GM18526 (cell line): ENCODE data around the gene LOC101059915.

ENCODE experiments used
- POLR2A ChIP-seq: IDR thresholded peaks from 3 replicates; pipeline ENCODE4 v1.6.1; 2011; ENCODE audit not compliant: insufficient read length; ENCODE audit errors: extremely low read depth

The LOC101059915 gene

GRCh38 chrX:71667328-71668247 is at the start of gene LOC101059915:
LOC101059915 (plus strand) TSS chrX:71667546.
- no peak for TF ChIP-seq POLR2A

DNA sequence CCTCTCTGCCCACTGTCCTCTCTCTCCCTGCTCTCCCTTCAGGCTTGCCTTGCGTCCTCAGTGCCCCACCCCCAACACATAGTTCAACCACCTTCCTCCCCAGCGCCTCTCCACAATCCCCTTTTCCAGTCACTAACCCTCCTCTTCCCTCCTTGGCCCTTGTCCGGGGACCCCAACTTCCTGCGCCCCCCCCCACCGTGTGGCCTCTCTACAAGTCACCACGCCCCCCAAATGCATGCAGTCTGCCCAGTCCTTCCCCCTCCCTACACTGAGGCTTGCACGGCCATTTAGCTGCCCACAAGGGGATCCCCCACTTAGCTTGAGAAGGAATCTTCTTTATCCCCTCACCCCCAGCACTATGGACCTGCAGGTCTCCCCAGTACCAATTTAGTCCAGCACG is 49.6 kb upstream of the LOC101059915 start:
- TF ChIP-seq POLR2A = no peak

GRCh38 chrX:71618303-71618721 is 49.0 kb upstream of the LOC101059915 start, which contains the start of gene CXCR3:
CXCR3 (minus strand) TSS chrX:71618511; CDS start chrX:71618449, 62 bp downstream.
- no peak for TF ChIP-seq POLR2A

GRCh38 chrX:71618787-71619186 is 48.6 kb upstream of the LOC101059915 start:
- no peak for TF ChIP-seq POLR2A

- no peak for TF ChIP-seq POLR2A
These were observed 48.2 kb upstream of the LOC101059915 start for GRCh38 chrX:71619193-71619592.

- no peak for TF ChIP-seq POLR2A
These were observed 47.4 kb upstream of the LOC101059915 start for GRCh38 chrX:71619986-71620385.

GRCh38 chrX:71621603-71622002 is 45.7 kb upstream of the LOC101059915 start:
- no peak for TF ChIP-seq POLR2A

GRCh38 chrX:71622032-71622575 is 45.2 kb upstream of the LOC101059915 start:
- TF ChIP-seq POLR2A = no peak

DNA sequence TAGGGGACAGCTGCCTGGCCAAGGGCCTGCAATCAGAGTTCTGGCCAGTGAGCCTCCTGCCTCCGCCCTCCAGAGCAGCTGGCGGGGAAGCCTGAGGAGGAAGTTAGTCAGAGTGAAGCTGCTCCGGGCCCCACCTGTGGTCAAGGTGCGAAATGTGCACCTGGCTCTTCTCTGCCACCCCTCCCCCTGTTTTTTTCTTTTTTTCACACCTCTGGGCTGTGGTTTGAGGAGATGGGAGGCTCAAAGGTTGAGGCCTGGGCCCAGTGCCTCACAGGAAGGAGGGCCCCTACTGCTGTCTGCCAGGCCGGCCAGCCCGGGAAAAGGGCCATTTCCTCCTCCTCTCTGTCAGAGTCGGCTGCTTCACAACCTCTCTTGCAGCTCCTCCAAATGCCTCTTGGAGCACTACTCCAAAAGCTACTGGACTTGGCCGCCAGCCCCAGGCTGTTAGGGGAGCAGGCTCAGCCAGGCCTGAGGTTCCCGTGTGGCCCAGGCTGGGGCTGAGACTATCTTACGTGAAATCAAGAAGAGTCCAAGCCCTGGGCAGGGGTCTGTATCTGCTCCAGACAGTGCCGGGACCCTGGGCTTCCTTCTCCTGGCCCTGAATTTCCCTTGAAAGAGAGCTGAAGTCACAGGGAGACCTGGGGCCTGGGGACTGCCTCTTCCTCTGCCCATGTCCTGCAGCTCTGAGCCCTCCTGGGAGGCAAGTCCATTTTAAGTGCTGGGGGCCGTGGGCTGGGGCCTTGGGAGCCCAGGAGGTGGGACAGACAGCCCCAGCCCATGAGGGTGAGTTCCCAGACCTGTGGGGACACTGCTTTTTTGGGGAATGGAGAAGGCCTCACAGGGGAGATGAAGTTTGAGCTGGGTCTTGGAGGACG is 44.5 kb upstream of the LOC101059915 start:
- TF ChIP-seq POLR2A = peak; percentile 27

DNA sequence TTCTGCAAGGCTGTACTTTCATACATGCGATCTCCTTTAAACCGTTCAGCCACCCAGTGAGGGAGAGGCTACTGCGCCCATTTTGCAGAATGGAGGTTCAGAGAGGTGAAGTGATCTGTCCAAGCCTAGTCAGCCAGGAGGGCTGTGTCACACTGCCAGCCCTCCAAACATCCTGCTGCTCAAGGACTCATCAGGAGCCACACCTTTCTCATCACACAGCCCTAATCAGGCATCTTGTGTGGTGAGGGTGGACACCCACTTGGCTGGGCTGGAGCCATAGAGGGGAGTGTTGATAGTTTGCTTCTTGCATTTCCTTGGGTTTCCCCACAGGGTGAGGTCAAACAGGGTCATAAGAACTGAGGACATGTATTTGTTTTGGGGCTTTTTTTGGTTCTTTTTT is 43.6 kb upstream of the LOC101059915 start:
- no peak for TF ChIP-seq POLR2A

GRCh38 chrX:71625471-71625870 is 41.9 kb upstream of the LOC101059915 start:
- no peak for TF ChIP-seq POLR2A

DNA sequence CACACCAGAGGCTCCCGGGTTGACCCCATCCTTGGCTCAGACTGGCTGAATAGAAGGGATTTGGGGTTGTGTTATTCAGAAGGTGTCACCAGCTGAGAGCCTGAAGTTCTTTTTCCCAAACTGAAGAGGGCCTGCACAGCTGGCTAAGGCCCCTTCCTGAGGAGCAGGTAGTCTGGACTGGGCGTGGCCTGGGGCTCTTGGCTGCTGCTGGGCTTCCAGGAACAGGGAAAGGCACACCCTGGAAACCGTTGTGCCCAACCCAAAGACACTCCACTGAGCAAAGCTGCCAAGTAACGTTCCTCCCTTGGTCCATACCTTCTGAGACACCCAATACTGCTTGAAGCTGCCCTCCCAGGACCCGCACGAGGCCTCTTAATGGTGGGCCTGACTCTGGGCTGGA is 40.8 kb upstream of the LOC101059915 start:
- TF ChIP-seq POLR2A = no peak

DNA sequence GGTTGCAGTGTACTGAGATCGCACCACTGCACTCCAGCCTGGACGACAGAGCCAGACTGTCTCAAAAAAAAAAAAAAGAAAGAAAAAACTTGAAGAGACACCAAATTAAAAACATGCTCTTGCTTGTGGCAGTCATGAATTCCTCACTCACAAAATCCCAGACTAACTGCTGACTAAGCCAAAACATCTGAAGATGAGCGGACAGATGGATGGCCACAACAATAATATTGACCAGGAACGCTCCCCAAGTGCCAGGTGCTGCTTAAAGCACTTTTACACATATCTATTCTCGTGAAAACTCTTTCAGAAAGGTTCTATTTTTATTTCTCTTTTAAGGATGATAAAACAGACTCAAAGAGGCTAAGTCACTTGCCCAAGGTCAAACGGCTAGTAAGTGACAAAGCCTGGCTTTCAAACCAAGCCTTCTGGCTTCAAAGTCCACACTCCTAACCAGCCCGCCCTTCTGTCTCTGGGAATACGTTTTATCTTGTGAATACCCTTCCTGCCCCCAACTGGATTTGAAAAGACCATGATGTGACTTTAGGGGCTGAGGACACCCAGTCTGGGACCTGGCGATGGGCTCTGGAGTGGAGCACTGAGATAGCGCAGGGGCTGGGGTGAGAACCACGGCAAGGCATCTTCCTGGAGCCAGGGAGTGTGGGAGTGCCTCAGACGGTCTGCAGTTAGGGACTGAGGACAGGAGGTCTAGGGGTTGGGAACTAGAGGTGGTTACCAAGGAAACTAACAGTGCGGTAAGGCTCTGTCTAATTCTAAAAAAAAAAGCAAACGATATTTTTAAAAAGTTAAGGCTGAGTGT is 39.5 kb upstream of the LOC101059915 start:
- no peak for TF ChIP-seq POLR2A

- no peak for TF ChIP-seq POLR2A
These were observed 37.9 kb upstream of the LOC101059915 start for GRCh38 chrX:71629467-71629866.
